Liver (tissue), 9 donors: ENCODE results near the gene POPDC2. TPM values are rescaled to one million over a fixed set of nuclear protein-coding genes. Genes with fewer than 3 reads are reported as not detected.

ENCODE experiments used
- DNase-seq: peaks from one replicate; pipeline ENCODE4 v3.0.0-alpha.2; 2017; ENCODE audit warnings: low spot score
- H3K27ac ChIP-seq, 2 donors: one replicate each; pipeline ENCODE4 v1.7.0; 2013; ENCODE audit warnings: inconsistent platforms in 2 of 2, low read length in 2 of 2, control low read depth in 1 of 2, low read depth in 1 of 2, mild to moderate bottlenecking in 1 of 2
- H3K27me3 ChIP-seq, 4 donors: one replicate each; pipeline versions ENCODE4 v1.6.1 to v1.7.0; 2013; ENCODE audit warnings: low read length in 3 of 4, inconsistent platforms in 1 of 4, mild to moderate bottlenecking in 1 of 4, moderate library complexity in 1 of 4; ENCODE audit not compliant: control insufficient read depth in 4 of 4, insufficient read depth in 4 of 4
- H3K36me3 ChIP-seq, 4 donors: one replicate each; pipeline versions ENCODE4 v1.6.1 to v1.7.0; 2013; ENCODE audit warnings: low read length in 3 of 4, mild to moderate bottlenecking in 3 of 4, low read depth in 1 of 4, moderate library complexity in 1 of 4; ENCODE audit not compliant: control insufficient read depth in 4 of 4, insufficient read depth in 3 of 4
- H3K4me1 ChIP-seq, 4 donors: one replicate each; pipeline versions ENCODE4 v1.6.1 to v1.7.0; 2013; ENCODE audit warnings: low read length in 3 of 4, mild to moderate bottlenecking in 3 of 4, moderate library complexity in 1 of 4; ENCODE audit not compliant: control insufficient read depth in 4 of 4, insufficient read depth in 4 of 4
- H3K4me3 ChIP-seq, 3 donors: one replicate each; pipeline versions ENCODE4 v1.6.1 to v1.7.0; 2013; ENCODE audit warnings: low read length in 3 of 3, control low read depth in 1 of 3, low read depth in 1 of 3, mild to moderate bottlenecking in 1 of 3
- H3K9ac ChIP-seq, 2 donors: one replicate each; pipeline ENCODE4 v1.7.0; 2013; ENCODE audit warnings: low read length in 2 of 2, mild to moderate bottlenecking in 2 of 2, moderate library complexity in 2 of 2, control low read depth in 1 of 2, low read depth in 1 of 2
- H3K9me3 ChIP-seq, 4 donors: one replicate each; pipeline versions ENCODE4 v1.6.1 to v1.7.0; 2013; ENCODE audit warnings: low read length in 3 of 4; ENCODE audit not compliant: control insufficient read depth in 4 of 4
- EGR1 ChIP-seq, 2 donors: IDR thresholded peaks; 2 replicates each; pipeline ENCODE4 v1.6.1; 2016 to 2018; ENCODE audit warnings: antibody characterized with exemption in 2 of 2, low read depth in 2 of 2
- FOXA1 ChIP-seq: IDR thresholded peaks from 2 replicates; pipeline ENCODE4 v1.6.1; 2016; ENCODE audit warnings: antibody characterized with exemption
- FOXA2 ChIP-seq: IDR thresholded peaks from 2 replicates; pipeline ENCODE4 v1.6.1; 2016; ENCODE audit warnings: antibody characterized with exemption
- GABPA ChIP-seq, 2 donors: IDR thresholded peaks in 1 of 2; conservative IDR thresholded peaks in 1 of 2; 2 replicates each; pipeline ENCODE4 v1.6.1; 2016; ENCODE audit warnings: antibody characterized with exemption in 2 of 2, mild to moderate bottlenecking in 1 of 2, moderate library complexity in 1 of 2
- HNF4A ChIP-seq, 2 donors: conservative IDR thresholded peaks; 2 replicates each; pipeline ENCODE4 v1.6.1; 2016; ENCODE audit warnings: antibody characterized with exemption in 2 of 2, mild to moderate bottlenecking in 2 of 2
- HNF4G ChIP-seq: IDR thresholded peaks from 2 replicates; pipeline ENCODE4 v1.6.1; 2016; ENCODE audit warnings: antibody characterized with exemption
- JUND ChIP-seq, 2 donors: IDR thresholded peaks; 2 replicates each; pipeline ENCODE4 v1.6.1; 2016; ENCODE audit warnings: antibody characterized with exemption in 2 of 2
- NR2F2 ChIP-seq: IDR thresholded peaks from 2 replicates; pipeline ENCODE4 v1.6.1; 2016; ENCODE audit warnings: antibody characterized with exemption
- RAD21 ChIP-seq, 2 donors: IDR thresholded peaks; 2 replicates each; pipeline ENCODE4 v1.6.1; 2016; ENCODE audit warnings: antibody characterized with exemption in 2 of 2, mild to moderate bottlenecking in 2 of 2
- RXRA ChIP-seq, 2 donors: IDR thresholded peaks; 2 replicates each; pipeline ENCODE4 v1.6.1; 2017 to 2018; ENCODE audit warnings: antibody characterized with exemption in 2 of 2, mild to moderate bottlenecking in 1 of 2
- SP1 ChIP-seq: IDR thresholded peaks from 2 replicates; pipeline ENCODE4 v1.6.1; 2018; ENCODE audit warnings: antibody characterized with exemption, mild to moderate bottlenecking
- TAF1 ChIP-seq: conservative IDR thresholded peaks from 2 replicates; pipeline ENCODE4 v1.6.1; 2016; ENCODE audit warnings: antibody characterized with exemption, mild to moderate bottlenecking
- YY1 ChIP-seq: IDR thresholded peaks from 2 replicates; pipeline ENCODE4 v1.6.1; 2016; ENCODE audit warnings: antibody characterized with exemption, mild to moderate bottlenecking
- WGBS: extraction: QIAGEN DNeasy Blood & Tissue Kit; methylation state at CpG from one replicate; pipeline ENCODE4 v1.1.7; 2013; 5-methylcytosine and 5-hydroxymethylcytosine counted together
- polyA plus RNA-seq, 2 donors: library from polyadenylated mRNA; stranded (reverse) in 1 of 2; unstranded in 1 of 2; fragments of 200-250 nt in 1 of 2; fragments of >200 nt in 1 of 2; fragmentation: Nextera tagmentation in 1 of 2; extraction: Ambion mirVana in 1 of 2; gene quantifications; one replicate each; pipeline versions ENCODE4 v1.2.1 to v1.2.3, GENCODE V29; 2013 to 2015
- total RNA-seq, 2 donors: library from RNA; depleted of rRNA; stranded (reverse); fragments of >200 nt; gene quantifications; one replicate each; pipeline ENCODE4 v1.2.3, GENCODE V29; 2014
- TF ChIP-seq, protein P1 (sequence below): fragments of 150-350 bp; IDR thresholded peaks from 2 replicates; pipeline ENCODE4 v1.5.1; 2017; ENCODE audit warnings: improper control_type of control experiment, low read depth, low read length; ENCODE audit not compliant: missing input control
- TF ChIP-seq, protein P2 (sequence below): IDR thresholded peaks from 2 replicates; pipeline ENCODE4 v1.6.1; 2016; ENCODE audit warnings: antibody characterized with exemption
- TF ChIP-seq, protein P3 (sequence below): IDR thresholded peaks from 2 replicates; pipeline ENCODE4 v1.6.1; 2016; ENCODE audit warnings: antibody characterized with exemption
- TF ChIP-seq, protein P4 (sequence below): IDR thresholded peaks from 2 replicates; pipeline ENCODE4 v1.6.1; 2016; ENCODE audit warnings: antibody characterized with exemption, mild to moderate bottlenecking
- donor health status: healthy.
- donor health status: healthy.
- donor health status: healthy.
- donor health status: healthy.
- donor health status: healthy.

The POPDC2 gene
- total and polyA plus RNA-seq, 4 donors, result 0.16 to 1.1 (median 0.46) TPM

DNA sequence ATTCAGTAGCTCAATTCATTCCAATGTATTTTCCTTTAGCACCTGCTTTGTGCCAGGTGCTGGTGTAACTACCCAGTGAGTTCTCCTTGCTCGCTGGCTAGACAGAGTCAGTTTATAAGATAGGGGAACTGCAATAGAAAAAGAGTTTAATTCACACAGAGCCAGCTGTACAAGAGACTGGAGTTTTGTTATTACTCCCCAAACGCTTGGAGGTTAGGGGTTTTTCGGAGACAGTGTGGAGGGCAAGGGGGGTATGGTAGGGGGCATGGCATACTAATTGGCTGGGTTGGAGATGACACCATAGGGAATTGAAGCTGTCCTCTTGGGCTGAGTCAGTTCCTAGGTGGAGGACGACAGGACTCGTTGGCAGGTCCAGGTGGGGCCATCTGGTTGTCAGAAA, 37.0 kb upstream of the POPDC2 start (continued):
- TF ChIP-seq, protein P1, sequence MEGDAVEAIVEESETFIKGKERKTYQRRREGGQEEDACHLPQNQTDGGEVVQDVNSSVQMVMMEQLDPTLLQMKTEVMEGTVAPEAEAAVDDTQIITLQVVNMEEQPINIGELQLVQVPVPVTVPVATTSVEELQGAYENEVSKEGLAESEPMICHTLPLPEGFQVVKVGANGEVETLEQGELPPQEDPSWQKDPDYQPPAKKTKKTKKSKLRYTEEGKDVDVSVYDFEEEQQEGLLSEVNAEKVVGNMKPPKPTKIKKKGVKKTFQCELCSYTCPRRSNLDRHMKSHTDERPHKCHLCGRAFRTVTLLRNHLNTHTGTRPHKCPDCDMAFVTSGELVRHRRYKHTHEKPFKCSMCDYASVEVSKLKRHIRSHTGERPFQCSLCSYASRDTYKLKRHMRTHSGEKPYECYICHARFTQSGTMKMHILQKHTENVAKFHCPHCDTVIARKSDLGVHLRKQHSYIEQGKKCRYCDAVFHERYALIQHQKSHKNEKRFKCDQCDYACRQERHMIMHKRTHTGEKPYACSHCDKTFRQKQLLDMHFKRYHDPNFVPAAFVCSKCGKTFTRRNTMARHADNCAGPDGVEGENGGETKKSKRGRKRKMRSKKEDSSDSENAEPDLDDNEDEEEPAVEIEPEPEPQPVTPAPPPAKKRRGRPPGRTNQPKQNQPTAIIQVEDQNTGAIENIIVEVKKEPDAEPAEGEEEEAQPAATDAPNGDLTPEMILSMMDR, result no peak
- no peak for TF ChIP-seq EGR1 (IDR thresholded peaks at IDR 0.05; ENCODE audit: low read depth in 2 of 2)
- TF ChIP-seq, protein P2, sequence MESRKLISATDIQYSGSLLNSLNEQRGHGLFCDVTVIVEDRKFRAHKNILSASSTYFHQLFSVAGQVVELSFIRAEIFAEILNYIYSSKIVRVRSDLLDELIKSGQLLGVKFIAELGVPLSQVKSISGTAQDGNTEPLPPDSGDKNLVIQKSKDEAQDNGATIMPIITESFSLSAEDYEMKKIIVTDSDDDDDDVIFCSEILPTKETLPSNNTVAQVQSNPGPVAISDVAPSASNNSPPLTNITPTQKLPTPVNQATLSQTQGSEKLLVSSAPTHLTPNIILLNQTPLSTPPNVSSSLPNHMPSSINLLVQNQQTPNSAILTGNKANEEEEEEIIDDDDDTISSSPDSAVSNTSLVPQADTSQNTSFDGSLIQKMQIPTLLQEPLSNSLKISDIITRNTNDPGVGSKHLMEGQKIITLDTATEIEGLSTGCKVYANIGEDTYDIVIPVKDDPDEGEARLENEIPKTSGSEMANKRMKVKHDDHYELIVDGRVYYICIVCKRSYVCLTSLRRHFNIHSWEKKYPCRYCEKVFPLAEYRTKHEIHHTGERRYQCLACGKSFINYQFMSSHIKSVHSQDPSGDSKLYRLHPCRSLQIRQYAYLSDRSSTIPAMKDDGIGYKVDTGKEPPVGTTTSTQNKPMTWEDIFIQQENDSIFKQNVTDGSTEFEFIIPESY, result no peak
- TF ChIP-seq NR2F2, result no peak
- TF ChIP-seq TAF1, result no peak
- no peak for TF ChIP-seq RXRA (IDR thresholded peaks at IDR 0.05)
- TF ChIP-seq RAD21 (IDR thresholded peaks at IDR 0.05), result no peak
- no peak for TF ChIP-seq HNF4A (conservative IDR thresholded peaks at IDR 0.05)

DNA sequence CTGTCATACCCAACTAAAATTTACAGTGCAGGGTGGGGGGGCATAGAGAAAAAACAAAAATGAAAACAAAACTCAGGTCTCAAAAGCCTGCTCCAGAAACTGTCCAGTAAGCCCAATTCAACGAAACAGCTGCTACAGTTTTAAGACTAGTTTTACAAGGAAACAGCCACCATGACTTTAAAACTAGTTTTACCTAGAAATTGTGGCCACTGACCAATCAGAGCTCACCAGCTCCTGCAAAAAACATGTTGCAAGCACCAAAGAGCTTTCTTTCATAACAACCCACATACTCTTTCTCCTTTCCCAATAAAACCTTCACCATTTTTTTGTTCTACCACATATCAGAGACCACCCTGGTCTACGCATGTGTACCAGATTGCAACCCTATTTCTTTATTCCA, 35.1 kb upstream of the POPDC2 start:
- Histone ChIP-seq H3K36me3 (no peaks in the 10 kb centered on the region), H3K27me3 (no peaks in the 10 kb centered on the region), H3K9ac (no peak overlapping the region), H3K9me3 (no peaks in the 10 kb centered on the region), H3K27ac (no peak overlapping the region), H3K4me1 (no peaks in the 10 kb centered on the region), H3K4me3 (no peak overlapping the region)
- TF ChIP-seq YY1, result no peak
- TF ChIP-seq EGR1 (IDR thresholded peaks at IDR 0.05; ENCODE audit: low read depth in 2 of 2), result no peak
- TF ChIP-seq, protein P3, sequence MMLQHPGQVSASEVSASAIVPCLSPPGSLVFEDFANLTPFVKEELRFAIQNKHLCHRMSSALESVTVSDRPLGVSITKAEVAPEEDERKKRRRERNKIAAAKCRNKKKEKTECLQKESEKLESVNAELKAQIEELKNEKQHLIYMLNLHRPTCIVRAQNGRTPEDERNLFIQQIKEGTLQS, result no peak
- no peak for TF ChIP-seq RAD21 (IDR thresholded peaks at IDR 0.05)
- no peak for TF ChIP-seq FOXA1
- TF ChIP-seq GABPA (IDR thresholded peaks at IDR 0.05 in 1 of 2, conservative IDR thresholded peaks at IDR 0.05 in 1 of 2), result no peak
- TF ChIP-seq NR2F2, result no peak
- TF ChIP-seq JUND (IDR thresholded peaks at IDR 0.05), result no peak
- TF ChIP-seq, protein P4, sequence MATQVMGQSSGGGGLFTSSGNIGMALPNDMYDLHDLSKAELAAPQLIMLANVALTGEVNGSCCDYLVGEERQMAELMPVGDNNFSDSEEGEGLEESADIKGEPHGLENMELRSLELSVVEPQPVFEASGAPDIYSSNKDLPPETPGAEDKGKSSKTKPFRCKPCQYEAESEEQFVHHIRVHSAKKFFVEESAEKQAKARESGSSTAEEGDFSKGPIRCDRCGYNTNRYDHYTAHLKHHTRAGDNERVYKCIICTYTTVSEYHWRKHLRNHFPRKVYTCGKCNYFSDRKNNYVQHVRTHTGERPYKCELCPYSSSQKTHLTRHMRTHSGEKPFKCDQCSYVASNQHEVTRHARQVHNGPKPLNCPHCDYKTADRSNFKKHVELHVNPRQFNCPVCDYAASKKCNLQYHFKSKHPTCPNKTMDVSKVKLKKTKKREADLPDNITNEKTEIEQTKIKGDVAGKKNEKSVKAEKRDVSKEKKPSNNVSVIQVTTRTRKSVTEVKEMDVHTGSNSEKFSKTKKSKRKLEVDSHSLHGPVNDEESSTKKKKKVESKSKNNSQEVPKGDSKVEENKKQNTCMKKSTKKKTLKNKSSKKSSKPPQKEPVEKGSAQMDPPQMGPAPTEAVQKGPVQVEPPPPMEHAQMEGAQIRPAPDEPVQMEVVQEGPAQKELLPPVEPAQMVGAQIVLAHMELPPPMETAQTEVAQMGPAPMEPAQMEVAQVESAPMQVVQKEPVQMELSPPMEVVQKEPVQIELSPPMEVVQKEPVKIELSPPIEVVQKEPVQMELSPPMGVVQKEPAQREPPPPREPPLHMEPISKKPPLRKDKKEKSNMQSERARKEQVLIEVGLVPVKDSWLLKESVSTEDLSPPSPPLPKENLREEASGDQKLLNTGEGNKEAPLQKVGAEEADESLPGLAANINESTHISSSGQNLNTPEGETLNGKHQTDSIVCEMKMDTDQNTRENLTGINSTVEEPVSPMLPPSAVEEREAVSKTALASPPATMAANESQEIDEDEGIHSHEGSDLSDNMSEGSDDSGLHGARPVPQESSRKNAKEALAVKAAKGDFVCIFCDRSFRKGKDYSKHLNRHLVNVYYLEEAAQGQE, result no peak
- no peak for TF ChIP-seq FOXA2
- TF ChIP-seq, protein P2, result no peak
- TF ChIP-seq SP1, result no peak
- no peak for TF ChIP-seq HNF4G
- 96% methylated on average over 2 of the region's 2 CpGs for WGBS
- no peak for DNase-seq
